SK-N-MC (cell line): ENCODE measurements around the gene GUCA2A.

ENCODE experiments used
- EZH2 ChIP-seq: fragments of 200-600 bp; sonication (generic); IDR thresholded peaks from one replicate; pipeline ENCODE4 v1.6.1; 2017; ENCODE audit warnings: antibody characterized with exemption
- POLR2AphosphoS5 ChIP-seq: IDR thresholded peaks from 2 replicates; pipeline ENCODE4 v1.6.1; 2012; ENCODE audit warnings: mild to moderate bottlenecking, low read depth, low read length, borderline replicate concordance

GRCh38 chr1:42168391-42168670 lies 3.8 kb upstream of the GUCA2A start:
- TF ChIP-seq EZH2 (no peak), POLR2AphosphoS5 (no peak)
